ENCODE data around the gene DCTN3. TPM values are rescaled to one million over a fixed set of nuclear protein-coding genes. Genes with fewer than 3 reads are reported as not detected.

Gene DCTN3
- total RNA-seq, 2 donors from 2014 or later, result 59.1 to 154 TPM

DNA sequence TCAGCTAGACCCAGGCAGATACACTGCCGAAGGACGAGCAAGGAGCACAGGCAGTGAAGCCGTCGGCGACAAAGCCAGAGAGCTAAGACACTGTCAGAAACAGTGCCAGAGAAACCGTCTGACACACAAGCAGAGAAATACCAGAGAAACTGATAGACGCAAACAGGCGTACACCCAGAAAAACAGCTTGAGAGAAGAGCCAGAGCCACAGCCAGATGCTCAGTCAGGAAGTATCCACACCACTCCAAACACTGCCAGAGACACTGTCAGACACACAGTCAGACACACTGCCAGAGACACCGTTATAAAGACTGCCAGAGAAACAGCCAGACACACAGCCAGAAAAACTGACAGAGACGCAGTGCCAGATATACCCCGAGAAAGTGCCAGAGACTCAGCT lies 49.9 kb downstream of the DCTN3 start:
- no peaks in the 10 kb centered on the region for H3K9me3 ChIP-seq
- no peaks in the 10 kb centered on the region for H3K36me3 ChIP-seq
- TF ChIP-seq, protein P1, sequence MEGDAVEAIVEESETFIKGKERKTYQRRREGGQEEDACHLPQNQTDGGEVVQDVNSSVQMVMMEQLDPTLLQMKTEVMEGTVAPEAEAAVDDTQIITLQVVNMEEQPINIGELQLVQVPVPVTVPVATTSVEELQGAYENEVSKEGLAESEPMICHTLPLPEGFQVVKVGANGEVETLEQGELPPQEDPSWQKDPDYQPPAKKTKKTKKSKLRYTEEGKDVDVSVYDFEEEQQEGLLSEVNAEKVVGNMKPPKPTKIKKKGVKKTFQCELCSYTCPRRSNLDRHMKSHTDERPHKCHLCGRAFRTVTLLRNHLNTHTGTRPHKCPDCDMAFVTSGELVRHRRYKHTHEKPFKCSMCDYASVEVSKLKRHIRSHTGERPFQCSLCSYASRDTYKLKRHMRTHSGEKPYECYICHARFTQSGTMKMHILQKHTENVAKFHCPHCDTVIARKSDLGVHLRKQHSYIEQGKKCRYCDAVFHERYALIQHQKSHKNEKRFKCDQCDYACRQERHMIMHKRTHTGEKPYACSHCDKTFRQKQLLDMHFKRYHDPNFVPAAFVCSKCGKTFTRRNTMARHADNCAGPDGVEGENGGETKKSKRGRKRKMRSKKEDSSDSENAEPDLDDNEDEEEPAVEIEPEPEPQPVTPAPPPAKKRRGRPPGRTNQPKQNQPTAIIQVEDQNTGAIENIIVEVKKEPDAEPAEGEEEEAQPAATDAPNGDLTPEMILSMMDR (IDR thresholded peaks at IDR 0.05), result no peak
- no peaks in the 10 kb centered on the region for H3K27me3 ChIP-seq
- peak overlapping the region in 1 of 2 donors; percentile 23 for H3K27ac ChIP-seq
- no peak overlapping the region for H3K4me3 ChIP-seq
- peaks cover 0 to 35% of the 10 kb centered on the region in 2 donors for H3K4me1 ChIP-seq
- DNase-seq (ENCODE audit: low spot score), result no peak

DNA sequence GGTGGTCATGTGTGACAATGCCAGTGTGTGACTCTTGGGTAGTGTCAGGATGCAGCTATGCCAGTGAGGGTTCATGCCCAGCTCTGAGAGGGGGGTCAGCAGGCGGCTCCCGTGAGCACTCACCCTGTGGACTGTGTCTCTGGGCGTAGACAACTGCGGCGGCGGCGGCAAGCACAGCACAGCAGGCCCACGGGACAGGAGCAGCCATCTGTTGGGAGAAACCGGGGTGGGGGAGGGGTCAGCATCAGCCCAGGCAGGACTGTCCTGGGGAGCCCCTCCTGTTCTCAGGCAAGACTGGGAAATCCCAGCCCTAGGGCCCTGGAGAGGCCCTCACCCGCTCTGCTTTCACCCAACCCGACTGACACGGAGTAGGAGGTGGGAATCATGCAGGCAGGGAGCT lies 51.5 kb downstream of the DCTN3 start:
- TF ChIP-seq, protein P1 (IDR thresholded peaks at IDR 0.05), result no peak
- no peak overlapping the region for H3K4me3 ChIP-seq
- H3K36me3 ChIP-seq, result no peaks in the 10 kb centered on the region
- H3K27me3 ChIP-seq, result no peaks in the 10 kb centered on the region
- no peak for DNase-seq (ENCODE audit: low spot score)
- H3K9me3 ChIP-seq, result no peaks in the 10 kb centered on the region
- H3K4me1 ChIP-seq, result peaks cover 0 to 35% of the 10 kb centered on the region in 2 donors
- no peak overlapping the region for H3K27ac ChIP-seq

DNA sequence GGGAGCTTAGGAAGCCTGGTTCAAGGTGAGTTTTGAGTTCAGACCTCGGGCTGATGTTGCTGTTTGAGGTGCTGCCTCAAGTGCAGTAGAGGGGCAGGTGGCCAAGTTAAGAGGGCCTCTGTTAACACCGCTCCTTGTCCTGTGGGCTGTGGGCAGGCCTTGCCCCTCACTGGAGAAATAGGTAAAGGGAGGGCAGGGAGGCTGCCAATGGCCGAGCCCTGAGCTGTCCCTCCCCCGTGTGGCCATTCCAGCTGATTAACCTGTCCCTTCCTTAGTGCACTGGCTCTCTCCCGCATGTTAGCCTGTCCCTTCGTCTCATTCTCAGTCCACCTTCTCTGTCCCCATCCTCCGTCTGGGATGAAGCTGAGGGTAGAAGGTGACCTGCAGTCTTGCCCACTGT lies 52.2 kb downstream of the DCTN3 start:
- H3K36me3 ChIP-seq, result no peaks in the 10 kb centered on the region
- H3K27ac ChIP-seq, result peak overlapping the region in 1 of 2 donors; percentile 60
- DNase-seq (ENCODE audit: low spot score), result no peak
- peaks cover 0 to 35% of the 10 kb centered on the region in 2 donors for H3K4me1 ChIP-seq
- TF ChIP-seq, protein P1 (IDR thresholded peaks at IDR 0.05), result no peak
- no peak overlapping the region for H3K4me3 ChIP-seq
- no peaks in the 10 kb centered on the region for H3K9me3 ChIP-seq
- H3K27me3 ChIP-seq, result no peaks in the 10 kb centered on the region

DNA sequence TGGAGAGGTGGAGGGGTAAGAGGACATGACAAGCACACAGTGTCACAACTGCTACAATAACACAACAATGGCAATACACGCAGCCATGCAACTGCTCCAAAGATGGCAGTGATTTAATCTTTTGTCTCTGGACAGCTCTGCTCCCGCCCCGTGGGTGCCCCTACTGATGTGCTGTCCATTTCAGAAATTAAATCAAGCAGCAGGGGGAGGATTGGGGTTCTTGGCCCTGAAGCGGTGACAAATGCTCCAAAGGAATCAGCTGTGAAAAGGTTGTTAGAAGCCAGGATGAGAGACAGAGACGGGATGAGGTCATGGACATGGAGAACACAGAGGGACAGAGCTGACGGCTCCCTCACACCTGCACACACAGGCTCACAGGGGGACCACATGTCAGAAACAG lies 53.3 kb downstream of the DCTN3 start:
- H3K4me3 ChIP-seq, result no peak overlapping the region
- no peaks in the 10 kb centered on the region for H3K9me3 ChIP-seq
- no peak for DNase-seq (ENCODE audit: low spot score)
- H3K27ac ChIP-seq, result peak overlapping the region in 1 of 2 donors; percentile 60
- no peaks in the 10 kb centered on the region for H3K36me3 ChIP-seq
- peaks cover 0 to 35% of the 10 kb centered on the region in 2 donors for H3K4me1 ChIP-seq
- TF ChIP-seq, protein P1 (IDR thresholded peaks at IDR 0.05), result no peak
- no peaks in the 10 kb centered on the region for H3K27me3 ChIP-seq

DNA sequence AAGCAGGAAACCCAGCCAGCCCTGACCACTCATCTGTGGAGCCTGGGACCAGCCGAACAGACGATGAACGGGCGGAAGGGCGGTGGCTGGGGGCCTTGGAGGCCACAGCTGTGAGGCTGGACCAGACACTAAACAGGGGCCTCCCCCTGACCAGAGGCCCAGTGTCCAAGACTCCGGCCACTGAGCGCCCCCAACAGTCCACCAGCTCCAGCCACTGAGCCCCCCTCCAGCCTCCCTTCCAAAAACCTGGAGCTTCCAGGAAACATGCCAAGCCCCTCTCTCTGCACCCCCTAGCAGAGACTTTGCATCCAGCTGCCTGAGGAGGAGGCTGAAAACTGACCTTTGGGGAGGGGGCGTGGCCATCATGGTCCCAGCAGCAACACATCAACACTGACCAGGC lies 54.0 kb downstream of the DCTN3 start:
- Histone ChIP-seq H3K9me3 (no peaks in the 10 kb centered on the region), H3K4me1 (peaks cover 0 to 41% of the 10 kb centered on the region in 2 donors), H3K36me3 (no peaks in the 10 kb centered on the region), H3K4me3 (no peak overlapping the region), H3K27ac (no peak overlapping the region), H3K27me3 (no peaks in the 10 kb centered on the region)
- DNase-seq (ENCODE audit: low spot score), result no peak
- TF ChIP-seq, protein P1 (IDR thresholded peaks at IDR 0.05), result no peak

DNA sequence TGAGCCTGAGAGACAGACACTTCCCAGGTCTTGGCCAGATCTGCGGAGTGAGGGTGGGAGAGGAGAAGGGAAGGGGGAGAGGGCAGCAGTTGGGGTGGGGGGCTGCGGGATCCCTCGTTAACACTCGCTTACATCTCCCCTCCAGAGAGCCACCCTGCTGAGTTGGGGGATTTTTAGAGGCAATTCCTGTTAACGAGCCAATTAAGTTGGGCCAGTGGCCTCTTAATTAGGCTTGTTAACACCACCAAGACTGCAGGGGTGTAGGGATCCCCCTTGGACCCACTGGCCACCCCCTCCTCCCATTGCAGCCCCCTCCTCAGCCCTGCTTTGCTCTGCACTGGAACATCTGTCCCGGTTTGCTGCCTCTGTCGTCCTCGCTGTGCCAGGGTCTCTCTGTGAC lies 54.4 kb downstream of the DCTN3 start:
- TF ChIP-seq, protein P1 (IDR thresholded peaks at IDR 0.05), result no peak
- no peaks in the 10 kb centered on the region for H3K27me3 ChIP-seq
- no peak for DNase-seq (ENCODE audit: low spot score)
- H3K4me1 ChIP-seq, result peaks cover 0 to 41% of the 10 kb centered on the region in 2 donors
- H3K27ac ChIP-seq, result no peak overlapping the region
- no peak overlapping the region for H3K4me3 ChIP-seq
- no peaks in the 10 kb centered on the region for H3K36me3 ChIP-seq
- no peaks in the 10 kb centered on the region for H3K9me3 ChIP-seq
